SK-N-MC (cell line): ENCODE data around the gene NME3.

Experiments
- EZH2 ChIP-seq: fragments of 200-600 bp; sonication (generic); IDR thresholded peaks from one replicate; pipeline ENCODE4 v1.6.1; 2017; ENCODE audit warnings: antibody characterized with exemption
- FOXP2 ChIP-seq: optimal IDR thresholded peaks from 2 replicates; pipeline ENCODE3; 2011; ENCODE audit warnings: mild to moderate bottlenecking, moderate library complexity; ENCODE audit not compliant: insufficient read depth; ENCODE audit errors: extremely low read length, control extremely low read depth
- POLR2AphosphoS5 ChIP-seq: IDR thresholded peaks from 2 replicates; pipeline ENCODE4 v1.6.1; 2012; ENCODE audit warnings: mild to moderate bottlenecking, low read depth, low read length, borderline replicate concordance

- TF ChIP-seq EZH2 (no peak), POLR2AphosphoS5 (no peak), FOXP2 (no peak)
These were observed 38.8 kb upstream of the NME3 start for GRCh38 chr16:1810106-1810505.
